HG03097 (cell line): ENCODE measurements around the gene MRPL36.
"Not testable (repeated sequence)": the region's sequence is repeated elsewhere in the genome, so short reads cannot be mapped to it uniquely, and the experiment has no call there.

Experiments used
- ATAC-seq: cut with Tn5 transposase; IDR thresholded peaks from one replicate; pipeline ENCODE4 v1.9.1; 2021; ENCODE audit not compliant: unreplicated experiment, low FRiP score

The MRPL36 gene

DNA sequence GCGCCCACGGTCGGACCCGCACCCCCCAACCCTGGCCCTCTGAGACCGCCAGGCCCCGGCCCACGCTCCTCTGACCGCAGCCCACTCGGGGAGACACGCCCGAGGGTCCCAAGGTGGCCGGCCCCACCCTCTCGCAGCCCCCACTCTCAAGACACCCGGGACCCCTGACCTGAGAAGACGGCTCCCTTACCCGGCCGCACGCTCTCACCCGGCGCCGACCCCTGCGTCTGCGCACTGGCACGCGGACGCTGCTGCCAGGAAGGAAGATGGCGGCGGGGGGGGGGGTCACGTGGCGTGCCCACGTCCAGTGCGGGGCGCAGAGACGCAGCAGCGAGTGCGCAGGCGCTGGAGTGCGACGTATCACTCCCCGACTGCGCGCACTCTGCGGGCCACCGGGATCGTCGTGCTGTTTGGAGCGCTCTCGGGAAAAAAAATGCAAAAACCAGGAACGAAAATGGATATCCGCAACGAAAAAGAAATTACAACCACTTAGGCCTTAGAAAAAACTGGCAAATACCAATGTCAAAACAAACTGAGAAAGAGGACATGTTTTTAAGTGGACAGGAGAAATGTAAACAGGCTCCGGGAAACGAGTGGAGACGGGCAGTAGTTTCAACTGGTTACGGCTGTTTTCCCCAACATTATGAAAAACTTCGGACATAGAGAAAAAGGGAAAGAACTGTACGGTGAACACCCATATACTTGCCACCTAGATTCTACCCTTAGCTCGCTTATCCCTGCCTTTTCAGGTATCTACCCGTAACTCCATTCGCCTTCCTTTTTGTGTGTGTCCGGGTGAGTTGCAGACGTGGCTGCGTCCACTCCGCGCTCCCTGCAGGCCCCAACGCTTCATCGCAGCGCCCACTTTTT, at the start of gene MRPL36:
TSS of gene MRPL36 (minus strand) at position 236 of the 870 bp plus-strand sequence. CDS start 902 bp downstream, outside the sequence.
- peak; percentile 52 for ATAC-seq

DNA sequence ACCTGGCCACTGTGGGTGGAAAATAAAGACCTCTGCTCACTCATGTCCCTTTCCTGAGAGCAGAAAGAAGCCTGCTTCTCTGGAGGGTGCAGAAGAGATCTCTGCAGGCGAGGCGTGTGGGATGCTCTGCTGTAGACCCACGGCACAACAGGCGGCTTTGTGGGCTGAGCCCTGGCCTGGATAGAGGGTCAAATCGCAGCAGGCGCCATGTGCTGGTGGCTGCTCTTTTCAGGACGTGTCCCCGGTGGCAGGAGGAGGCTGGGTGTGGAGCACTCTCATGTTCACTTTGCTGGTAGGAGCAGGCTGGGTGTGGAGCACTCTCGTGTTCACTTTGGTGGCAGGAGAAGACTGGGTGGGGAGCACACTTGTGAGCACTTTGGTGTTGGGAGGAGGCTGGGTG, 48.0 kb upstream of the MRPL36 start:
- no peak for ATAC-seq

DNA sequence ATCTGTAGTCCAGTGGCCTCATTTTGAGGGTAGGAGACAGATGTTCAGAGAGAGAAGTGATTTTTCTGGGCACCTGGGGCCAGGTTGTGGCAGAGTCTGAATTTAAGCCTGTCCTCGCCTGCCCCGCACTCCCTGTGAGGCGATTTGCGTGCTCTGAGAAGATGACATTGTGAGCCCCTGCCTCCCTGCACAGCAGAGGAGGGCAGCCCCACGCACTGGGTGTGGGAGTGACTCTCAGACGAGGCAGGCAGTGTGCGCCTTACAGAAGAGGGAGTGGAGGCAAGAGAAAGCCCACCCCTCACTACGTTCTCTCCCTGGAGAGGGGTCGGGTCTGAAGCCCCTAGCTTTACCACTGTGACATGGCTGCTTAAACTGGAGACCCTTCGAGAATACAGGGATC, 47.4 kb upstream of the MRPL36 start:
- no peak for ATAC-seq

DNA sequence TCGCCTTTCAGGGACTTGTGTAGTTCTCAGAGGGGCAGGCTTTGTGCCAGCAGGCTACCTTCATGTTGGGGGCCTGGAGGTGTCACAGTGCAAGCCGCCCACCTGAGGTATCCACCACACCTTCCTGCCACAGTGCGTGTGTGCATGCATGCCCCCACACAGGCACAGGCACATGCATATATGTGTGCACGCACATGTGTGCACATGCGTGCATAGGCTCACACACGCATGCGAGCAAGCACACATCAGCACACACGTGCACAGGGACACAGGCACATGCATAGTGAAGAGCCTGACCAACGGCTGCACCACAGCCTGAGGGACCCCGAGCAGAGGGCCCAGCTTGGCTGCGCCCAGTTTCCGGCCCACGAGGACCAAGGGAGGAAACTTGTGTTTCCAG, 46.9 kb upstream of the MRPL36 start:
- no peak for ATAC-seq

DNA sequence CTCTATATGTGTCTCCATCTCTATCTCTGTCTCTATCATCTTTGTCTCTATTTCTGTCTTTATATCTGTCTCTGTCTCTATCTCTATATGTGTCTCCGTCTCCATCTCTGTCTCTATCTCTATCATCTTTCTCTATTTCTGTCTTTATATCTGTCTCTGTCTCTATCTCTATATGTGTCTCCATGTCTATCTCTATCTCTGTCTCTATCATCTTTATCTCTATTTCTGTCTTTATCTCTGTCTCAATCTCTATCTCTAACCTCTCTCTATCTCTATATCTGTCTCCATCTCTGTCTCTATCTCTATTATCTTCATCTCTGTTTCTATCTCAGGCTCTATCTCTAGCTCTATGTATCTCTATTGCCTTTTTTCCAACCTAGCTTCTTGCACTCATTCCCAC, 46.1 kb upstream of the MRPL36 start:
- ATAC-seq: no peak

DNA sequence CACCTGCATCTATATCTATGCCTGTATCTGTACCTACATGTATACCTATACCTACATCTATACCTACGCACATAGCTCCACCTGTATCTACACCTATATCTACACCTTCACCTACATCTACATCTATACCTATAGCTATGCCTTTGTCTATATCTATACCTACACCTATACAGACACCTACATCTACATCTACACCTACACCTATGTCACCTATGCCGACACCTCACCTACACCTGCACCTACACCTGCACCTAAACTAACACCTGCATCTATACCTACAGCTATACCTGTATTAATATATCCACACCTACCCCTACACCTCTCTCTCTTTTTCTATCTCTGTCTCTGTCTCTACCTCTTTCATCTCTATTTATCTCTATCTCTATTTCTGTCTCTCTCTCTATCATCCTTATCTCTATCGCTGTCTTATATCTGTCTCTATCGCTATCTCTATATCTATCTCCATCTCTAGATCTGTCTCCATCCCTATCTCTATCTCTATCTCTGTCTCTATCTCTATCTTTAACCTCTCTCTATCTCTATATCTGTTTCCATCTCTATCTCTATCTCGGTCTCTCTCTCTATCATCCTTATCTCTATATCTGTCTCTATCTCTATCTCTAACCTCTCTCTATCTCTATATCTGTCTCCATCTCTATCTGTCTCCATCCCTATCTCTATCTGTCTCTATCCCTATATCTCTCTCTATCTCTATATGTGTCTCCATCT, 45.2 kb upstream of the MRPL36 start:
- no peak for ATAC-seq

DNA sequence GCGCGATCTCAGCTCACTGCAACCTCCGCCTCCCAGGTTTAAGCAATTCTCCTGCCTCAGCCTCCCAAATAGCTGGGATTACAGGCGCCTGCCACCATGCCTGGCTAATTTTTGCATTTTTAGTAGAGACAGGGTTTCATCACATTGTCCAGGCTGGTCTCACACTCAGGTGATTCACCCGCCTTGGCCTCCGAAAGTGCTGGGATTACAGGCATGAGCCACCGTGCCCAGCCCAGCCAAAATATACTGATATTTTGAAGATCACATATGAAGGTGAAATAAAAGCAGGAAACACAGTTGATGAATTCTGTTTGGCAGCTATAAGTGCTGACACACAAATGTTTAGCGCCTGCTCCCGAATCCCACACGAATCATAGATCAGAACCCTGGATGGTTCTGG, 44.1 kb upstream of the MRPL36 start:
- not testable (repeated sequence) for ATAC-seq

DNA sequence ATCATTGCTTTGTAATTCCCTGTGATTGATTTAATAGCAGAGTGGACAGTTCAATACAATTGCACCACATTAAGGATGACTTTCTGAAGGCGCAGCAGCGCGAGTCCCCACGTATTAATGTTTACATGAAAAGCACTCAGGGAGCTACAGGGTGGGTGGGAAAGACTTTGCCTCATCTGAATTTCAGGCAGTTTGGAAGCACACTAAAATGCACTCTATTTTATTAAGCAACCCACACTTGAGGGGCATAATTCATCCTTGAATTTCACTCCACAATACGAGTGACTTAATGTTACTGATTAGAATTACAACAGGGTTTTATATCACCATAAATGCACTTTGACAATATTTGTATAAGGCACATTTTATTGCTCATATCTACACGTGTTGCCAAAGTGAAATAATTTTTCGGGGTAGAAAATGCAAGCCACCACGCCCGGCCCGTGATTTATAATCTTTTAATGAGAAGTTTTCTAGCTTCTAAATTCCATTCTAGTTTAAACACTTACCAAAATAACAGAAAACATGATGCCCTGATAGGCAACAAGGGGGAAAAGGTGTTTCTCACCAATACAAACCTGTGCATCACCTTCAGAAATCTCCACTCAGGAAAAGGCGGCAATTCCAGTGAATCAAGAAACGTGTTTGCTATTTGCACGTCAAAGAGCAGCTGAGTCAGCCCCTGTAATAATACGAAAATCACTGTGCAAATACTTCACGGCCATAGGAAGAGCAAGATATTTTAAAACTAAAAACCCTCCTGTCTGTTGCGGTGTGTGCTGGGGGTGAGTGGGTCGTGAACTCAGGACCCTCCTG, 42.6 kb upstream of the MRPL36 start:
- ATAC-seq: no peak

DNA sequence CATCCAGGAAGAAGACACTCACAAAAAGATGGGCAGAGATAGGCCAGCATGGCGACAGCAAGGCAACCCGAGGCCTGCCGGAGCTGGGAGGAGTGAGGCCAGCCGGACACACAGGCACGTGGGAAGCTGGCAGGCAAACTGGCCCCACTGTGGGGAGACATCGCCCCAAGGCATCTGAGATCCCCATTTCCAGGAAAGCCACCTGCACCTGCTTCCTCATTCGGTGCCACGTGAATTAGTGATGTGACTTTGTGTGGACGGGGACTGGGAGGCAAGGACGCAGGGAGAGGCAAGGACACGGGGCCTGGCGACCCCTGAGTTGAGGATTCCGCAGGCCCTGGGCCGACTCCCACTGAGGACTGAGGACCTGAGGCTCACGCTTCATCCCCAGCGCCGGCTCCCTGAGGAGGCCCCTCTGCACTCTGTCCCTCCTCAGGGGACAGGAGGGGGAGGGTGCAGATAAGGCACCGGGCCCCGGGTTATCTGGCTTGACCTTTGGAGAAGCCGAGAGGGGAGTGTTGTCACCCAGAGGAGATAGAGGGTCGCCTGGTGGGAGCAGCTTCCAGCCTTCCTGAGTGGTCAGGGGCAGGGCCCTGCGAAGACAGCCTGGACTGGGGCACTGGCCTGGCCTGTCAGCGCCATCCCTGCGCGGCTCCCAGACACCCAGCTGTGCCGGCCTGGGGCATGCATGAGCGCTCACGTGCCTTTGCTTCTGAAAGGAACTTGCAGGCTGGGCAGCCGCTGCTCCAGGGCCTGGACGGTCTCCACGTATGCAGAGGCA, 41.3 kb upstream of the MRPL36 start:
- ATAC-seq: no peak

DNA sequence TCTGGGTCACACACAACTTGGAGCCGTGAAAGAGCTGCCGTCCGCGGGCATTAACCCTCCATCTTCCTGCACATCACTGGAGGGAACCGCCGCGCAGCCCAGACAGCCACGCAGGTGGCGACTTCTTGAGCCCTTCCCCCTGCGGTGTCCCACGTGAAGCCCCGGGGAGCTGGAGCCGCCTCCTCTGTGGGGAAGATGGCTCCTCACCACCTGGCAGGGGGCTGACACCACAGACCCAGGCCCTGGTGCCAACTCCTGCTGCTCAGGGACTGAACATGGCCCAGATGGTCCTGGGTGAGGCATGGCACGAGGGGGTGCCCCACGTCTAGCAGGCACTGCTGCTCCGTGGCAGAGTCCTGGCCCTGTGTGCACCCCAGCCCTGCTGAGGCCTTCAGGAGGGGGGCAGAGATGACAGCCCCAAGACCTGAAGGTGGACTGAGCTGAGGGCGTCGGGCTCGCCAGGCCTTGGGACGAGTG, 40.5 kb upstream of the MRPL36 start:
- no peak for ATAC-seq

DNA sequence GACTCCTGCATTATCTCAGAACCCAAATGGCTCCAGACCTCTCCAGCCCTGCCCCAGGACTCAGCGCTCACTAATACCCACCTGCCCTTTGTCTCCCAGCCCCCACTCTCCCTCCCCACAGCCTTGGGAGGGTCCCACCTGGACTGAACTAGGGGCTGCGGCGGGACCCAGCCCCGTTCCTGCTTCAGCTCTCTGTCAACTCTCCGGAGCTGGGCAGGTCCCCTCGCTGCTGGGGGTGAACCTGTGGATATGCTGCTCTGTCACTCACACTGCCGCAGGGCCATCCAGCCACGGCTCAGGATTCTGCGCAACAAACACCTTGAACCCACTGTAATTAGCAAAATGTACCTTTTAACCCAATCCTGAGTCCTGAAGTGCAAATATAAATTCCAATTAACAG, 38.4 kb upstream of the MRPL36 start:
- ATAC-seq: no peak

DNA sequence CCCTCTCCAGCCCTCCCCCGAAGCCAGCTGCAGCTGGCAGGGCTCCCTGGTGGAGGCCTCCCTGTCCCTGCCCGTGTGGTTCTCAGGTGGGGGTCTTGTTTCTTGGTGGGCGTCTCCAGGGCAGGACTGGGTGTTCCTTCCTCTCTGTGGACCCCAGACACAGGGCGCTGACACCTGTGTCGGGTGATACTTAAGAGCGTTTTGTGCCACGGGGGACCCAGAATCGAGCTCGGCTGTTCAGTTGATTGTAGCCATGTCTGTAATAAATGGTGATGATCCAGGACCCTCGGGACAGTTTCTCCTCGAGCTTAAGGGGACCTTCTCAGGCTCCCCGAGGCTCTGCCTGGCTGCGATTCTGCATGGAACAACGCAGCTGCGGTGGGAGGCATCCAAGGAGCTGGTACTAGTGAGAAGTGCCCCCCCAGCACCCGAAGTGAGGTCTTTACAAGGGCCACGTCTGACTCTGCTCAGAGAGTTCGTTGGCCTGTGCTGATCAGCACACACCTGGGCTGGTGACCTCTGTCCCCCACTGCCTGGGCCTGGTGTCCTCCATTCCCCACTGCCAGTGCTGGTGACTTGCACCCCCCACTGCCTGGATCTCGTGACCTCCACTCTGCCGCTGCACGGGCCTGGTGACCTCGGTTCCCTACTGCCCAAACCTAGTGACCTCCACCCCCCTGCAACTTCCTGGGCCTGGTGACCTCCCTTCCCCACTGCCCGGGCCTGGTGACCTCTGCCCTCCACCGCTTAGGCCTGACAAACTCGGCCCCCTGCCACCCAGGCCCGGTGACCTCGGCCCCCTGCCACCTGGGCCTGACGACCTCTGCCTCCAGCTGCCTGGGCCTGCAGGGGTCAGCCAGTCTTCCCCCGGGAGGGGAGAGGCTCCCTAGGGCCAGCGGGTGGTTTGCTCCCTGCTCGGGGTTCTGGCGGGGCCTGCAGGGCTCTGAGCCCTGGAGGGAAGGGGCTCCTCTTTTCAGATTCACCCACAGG, 37.5 kb upstream of the MRPL36 start:
- no peak for ATAC-seq

DNA sequence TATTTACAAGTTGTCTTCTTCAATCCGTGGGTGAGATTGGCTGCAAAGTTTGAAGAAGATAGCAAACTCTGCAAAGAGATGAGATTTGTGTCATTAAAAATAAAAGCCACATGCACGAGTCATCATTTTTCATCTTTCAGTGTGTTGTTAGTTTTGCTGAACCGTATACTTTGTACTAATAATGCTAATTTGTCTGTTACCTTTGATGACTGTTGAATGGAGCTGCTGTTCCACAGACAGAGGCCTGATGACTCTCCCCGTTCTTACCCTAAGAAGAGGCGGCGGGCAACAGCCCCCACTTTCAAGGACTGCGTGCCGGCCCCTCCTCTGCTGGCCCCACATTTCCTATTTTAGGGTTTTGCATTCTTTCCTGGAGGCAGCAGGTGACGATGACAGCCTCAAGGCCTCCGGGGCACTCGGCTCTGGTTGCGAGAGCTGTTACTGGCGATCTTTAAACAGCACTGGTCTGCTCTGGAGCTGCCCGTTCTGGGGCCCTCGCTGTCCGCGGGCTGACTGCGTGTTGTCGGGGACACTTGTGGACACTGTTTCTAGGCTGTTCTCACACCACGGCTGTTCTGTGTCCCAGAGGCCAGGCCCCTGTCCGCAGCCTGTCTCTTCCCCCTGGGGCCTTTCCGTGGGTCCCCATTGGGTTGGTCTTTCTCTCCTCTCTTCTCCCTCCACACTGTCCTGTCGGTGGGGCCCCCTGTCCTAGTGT, 36.7 kb upstream of the MRPL36 start:
- no peak for ATAC-seq

DNA sequence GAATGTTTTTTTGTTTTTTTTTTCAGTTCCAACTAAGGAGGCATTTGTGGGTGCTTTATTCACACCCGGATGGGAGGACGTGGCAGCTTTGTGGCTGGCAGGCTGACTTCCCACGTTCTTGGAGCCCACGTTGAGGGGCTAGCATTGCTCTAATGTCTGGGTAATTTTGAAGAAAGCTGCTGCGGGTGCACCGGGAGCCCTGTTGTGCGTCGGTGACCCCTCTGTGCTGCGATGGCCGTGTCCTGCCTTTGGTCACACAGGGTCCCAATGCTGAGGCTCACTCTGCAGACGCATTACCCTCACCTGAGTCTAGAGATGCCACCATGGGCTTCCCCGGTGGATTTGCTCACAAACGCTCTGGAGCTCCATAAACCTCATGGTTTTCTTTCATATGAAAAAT, 35.8 kb upstream of the MRPL36 start:
- ATAC-seq: no peak

DNA sequence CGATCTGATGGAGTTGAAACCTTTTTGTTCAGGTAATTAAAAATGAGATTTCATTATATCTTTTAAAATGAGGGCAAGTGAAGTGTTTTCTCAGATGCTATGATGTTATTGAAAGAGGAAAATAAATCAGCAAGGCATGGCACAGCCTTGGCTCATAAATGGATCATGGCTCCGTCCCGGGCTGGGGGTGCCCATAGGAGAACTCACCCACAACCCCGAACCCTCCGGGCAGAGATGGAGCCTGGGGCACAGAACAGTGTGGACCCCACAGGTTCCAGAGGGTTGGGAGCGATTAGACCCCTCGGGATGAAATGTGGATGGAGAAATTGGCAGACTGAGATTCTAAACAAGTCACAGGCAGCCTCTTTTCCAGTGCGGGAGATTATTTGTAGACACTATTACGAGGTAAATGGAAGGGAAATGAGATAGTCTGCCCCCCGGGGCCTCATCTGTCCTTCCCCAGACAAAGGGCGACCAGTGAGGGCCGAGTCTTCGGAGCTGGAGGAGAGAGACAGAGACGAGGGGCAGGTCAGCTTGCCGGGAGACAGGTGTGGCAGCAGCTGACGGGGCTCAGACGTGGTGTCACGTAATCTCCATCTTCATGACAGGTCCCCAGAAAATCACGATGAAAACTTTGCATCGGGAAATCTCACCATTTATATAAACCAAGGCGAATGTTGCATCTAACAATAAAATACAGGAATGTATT, 35.2 kb upstream of the MRPL36 start:
- no peak for ATAC-seq

DNA sequence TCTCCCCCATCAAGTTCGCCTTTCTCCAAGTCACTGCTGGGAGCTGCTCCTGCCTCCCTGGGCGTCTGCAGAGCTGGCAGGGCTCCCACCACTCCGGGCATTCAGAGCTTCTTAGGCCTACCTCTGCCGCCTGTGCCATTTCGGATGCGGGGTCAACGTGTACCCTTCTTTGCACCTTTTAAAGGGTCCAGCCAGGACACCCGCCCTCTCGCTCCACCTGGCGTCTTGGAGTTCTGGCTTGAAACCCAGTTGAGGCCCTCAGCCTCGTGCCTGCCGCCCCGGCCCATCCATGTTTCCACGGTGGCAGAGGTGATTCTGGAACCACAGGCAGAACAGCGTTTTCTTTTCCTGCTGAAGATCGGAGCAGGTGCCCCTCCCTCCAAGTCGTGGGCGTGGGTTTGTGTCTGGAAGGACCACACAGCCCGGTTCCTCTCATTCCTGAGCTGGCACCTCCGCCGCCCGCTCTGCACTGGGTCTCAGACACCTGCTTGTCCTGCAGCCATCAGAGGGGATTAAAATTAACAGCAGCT, 34.5 kb upstream of the MRPL36 start:
- ATAC-seq: no peak

DNA sequence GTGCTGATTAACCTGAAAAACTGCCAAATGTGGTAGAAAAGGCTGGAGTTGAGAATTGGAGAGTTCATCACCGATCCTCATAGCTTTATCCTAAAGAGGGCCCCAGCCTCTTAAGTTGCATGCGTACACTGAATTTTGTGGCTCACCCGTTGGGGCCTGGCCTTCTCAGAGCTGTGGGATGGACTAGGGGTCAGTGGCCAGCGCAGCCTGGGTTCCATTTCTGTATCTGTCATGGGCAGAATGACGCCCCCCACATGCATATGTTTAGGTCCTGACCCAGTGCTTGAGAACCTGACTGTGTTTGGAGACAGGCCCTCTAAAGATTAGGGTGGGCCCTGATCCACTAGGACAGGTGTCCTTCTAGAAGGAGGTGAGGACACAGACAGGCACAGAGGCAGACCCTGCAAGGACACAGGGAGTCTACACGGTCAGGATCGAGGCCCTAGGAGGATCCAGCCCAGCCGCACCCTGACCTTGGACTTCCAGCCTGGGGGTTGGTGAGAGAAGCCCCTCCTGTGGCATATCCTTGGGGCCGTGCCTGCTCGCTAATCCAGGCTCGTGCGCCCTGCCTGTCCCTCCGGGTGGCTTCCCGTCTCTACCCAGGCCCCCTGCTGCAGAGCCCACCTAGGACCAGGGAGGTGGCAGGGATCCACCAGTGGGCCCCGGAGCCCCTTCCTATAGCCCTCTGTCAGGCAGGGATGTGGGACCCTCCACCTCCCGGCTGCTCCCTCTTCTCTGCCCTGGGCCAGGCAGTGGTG, 33.8 kb upstream of the MRPL36 start:
- ATAC-seq: no peak
